Renal cortical epithelial cell (primary cell): ENCODE results near the gene MAPKAPK2. TPM values are rescaled to one million over a fixed set of nuclear protein-coding genes. Genes with fewer than 3 reads are reported as not detected.

Experiments
- DNase-seq: peaks from one replicate; pipeline ENCODE4 v3.0.0-alpha.2; 2011; ENCODE audit warnings: low read depth
- total RNA-seq: library from RNA; depleted of rRNA; stranded (reverse); fragments of >200 nt; gene quantifications from 2 replicates; pipeline ENCODE4 v1.2.3, GENCODE V29; 2014

The MAPKAPK2 gene
- total RNA-seq, 1 donor from 2014 or later: 85.1 TPM

DNA sequence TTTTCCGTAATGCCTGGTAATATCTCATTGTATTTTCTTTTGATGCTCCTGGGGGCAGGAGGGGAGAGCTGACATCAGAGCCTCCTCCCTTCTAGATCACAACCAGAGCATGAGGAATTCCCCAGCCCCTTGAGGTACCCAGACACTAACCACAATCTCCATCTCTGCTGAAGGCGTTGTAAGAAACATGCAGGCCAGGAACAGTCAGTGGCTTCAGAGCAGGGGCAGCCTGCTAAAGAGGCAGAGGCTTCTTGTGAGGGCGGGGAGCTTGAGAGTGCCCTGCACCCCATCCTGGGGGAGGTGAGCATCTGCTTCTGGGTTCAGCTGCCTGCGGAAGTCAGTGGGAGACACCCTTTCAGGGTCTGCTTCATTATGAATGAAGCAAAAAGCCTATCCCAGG, 19.0 kb downstream of the MAPKAPK2 start:
- no peak for DNase-seq

DNA sequence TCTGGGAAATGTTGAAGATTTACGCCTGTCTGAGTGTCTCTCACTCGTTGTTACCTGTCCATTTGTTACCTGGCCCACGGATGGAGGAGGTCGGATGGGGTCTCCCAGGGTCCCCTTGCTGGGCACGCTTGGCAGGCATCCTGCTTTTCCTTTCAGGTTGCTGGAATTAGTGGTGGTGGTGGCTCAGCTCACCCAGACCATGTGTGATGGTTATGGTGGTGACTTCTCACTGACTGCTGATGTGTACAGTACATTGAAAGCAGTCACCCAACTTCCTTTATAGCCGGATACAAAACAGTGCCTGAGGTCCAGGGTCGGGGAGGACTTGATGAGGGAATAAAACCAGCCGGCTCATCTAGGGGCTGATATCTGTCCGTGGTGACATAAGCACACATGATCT, 19.5 kb downstream of the MAPKAPK2 start:
- no peak for DNase-seq

DNA sequence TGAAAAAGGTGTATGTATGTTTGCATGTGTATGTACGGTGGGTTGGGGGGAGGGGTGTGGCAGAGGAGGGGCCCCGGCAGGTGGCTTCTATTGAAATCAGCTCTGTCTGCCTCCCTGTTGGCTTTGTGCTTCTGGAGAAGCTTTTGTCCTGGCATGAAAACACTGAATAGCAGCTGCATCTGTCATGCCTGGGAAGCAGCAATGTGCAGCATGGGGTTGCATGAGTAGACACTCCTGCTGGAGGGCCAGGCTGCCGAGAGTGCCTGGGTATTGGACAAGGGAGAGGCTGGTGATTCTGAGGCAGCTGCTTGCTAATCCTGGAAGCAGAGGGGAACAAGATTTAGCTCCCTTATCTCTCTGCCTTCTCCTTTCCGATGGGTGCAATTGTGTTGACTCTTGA, 20.5 kb downstream of the MAPKAPK2 start:
- no peak for DNase-seq

DNA sequence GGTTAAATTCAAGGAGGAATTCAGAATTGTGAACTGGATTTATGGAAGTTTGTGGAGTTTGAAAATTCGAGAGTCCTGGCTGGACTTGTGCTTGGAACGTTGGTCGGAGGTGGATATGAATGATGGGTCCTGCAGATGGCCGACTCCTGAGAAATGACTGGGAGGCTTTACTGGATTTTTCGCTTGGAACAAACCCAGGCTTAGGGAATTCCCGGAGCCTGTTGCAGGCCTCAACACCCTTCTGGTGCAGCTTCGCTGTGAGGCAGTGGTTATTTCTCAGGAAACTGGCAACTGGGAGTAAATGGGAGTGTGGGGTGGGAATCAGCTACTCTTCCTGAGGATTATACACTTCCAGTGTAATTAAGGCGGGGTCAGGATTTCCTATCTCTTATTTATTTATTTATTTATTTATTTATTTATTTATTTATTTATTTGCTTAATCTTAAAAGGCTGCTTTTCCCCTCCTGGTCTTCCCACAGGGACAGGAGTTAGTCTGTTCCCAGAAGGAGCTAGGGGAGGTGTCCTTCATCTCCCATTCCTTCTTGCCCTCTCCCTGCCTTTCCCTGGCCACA, 21.1 kb downstream of the MAPKAPK2 start:
- no peak for DNase-seq

DNA sequence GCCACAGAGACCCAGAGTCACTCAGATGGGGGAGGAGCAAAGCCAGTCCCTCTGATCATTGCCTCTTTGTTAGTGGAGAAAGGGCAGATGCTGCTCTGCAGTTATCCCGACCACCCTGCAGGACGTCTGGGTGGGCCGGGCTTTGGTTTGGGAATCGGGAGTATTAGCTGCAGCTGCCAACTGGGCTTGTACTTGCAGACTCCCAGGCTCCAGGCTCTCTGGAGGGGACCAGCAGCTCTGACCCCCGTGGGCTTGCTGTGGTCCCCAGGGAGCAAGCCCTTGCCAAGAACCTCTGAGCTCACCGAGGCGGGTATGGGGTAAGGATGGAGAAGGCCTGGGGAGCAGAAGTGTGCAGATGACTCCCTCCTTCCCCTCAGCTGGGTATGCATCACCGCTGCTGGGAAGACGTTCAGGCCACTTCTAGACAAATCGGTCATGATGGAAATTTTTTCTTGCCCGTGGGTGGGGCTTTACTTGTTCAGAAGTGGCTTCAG, 21.6 kb downstream of the MAPKAPK2 start:
- no peak for DNase-seq

DNA sequence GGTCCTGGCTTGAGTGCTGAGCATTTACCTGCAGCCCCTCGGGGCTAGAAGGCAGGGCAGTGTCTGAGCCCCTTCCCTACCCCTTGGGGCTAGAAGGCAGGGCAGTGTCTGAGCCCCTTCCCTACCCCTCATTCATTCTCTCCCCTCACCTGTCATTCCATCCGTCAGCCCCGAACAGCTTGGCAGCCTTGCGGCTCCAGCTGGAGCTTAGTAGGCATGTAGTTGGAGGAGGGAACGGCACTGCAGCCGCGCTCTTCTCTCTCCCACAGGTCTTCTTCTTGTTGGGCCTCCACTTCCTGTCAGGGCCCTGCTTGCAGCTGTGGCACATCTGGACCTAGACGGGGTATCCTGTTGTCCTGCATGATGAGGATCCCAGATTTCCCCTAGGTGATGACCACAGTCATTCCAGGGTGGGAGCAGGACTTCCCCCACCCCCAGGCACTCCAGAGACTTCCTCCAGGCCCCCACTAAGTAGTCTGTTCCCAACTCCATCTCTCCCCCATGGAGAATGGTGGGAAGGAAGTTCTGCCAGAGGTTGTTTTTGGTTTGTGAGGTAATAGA, 22.2 kb downstream of the MAPKAPK2 start:
- no peak for DNase-seq

DNA sequence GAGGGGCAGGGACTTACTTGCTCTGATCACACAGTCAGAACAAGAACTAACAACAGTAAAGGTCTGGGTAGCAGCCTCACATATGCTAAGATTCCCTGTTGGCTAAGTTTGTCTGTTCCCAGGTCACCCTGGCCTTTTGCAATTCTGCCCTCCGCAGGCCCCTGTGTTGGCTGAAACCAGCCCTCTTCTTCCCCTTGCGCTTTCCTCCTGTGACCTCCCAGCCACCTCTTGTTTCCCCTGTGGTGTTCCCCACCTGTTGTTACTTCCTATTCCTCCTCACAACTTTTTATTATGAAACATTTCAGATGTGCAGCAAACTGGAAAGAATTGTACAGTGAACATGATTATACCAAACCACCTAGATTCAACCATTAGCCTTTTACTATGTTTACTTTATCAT, 23.4 kb downstream of the MAPKAPK2 start:
- no peak for DNase-seq

DNA sequence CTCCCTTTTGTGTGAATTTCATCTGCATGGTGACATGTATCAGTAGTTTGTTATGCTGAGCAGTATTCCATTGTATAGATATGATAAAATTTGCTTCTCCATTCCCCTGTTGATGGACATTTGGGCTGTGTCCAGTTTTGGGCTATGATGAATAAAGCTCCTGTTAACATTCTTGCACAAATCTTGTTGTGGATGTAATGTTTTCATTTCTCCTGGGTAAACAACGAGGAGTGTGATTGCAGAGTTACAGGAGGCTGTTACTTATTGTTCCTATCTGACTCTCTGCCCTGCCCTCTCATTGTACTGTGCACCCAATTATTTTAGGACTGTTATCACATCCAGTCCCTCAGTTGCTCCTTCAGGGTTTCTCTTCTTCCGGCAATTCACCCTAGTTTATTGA, 24.2 kb downstream of the MAPKAPK2 start:
- DNase-seq: no peak

DNA sequence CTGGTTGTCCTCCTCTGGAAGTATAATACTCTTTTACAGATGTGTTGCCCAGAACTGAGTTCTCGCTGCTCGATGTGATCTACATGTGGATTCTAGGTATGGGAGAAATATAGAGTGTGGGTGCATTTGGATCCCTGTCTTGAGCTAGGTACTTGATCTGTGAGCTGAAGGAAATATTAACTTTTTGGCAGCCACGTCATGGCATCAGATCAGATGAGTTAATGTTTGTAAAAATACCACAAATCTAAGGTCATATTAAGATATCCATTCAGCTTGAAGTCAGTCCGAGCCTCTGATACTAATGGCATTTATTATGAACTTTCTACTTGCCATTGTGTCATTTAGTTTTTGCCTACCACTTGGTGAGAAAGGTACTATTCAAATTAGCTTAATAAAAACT, 24.6 kb downstream of the MAPKAPK2 start:
- DNase-seq: no peak

DNA sequence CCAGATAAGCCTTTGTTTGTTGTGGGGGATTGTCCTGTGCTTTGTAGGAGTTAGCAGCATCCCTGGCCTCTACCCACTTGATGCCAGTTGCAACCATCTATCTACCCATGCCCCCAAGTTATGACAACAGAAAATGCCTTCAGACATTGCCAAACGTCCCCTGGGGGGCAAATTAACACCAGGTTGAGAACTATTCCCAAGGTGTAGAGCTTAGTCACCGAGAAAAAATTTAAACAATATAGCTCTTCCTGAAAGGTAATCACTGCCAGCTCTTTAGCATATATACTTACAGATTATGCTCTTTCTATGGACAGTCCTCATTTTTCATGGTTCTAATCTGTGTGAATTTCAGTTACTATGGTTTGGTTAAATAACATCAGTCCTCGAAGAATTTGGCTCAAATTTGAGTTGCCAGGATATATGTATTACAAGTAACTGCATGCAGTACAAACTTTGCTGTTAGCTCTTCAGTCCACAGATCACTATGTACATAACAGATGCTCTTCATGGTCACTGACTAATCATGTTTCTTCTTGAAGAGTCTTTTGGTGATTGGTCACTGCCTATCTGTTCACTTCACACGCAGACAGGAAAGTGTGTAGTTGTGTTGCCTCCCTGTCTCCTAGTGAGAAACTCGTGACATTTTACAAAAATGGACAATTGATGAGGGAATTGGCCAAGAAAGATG, 25.2 kb downstream of the MAPKAPK2 start:
- DNase-seq: no peak

DNA sequence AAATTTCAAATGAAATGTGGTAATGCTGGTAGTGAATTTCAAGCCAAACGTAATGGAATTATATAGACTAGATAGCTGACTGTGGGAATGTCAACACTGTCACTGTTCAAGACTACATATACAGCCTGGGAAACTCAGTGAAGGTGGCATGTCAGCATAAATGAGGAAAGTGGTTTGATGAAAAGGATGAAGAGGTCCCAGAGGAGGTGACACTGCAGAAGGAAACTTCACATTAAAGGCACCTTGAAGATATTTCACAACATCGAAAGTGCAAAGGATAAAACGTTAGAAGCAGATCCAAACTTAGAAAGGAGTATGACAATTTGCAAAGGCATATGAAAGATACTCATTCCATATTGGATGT, 25.7 kb downstream of the MAPKAPK2 start:
- DNase-seq: no peak

DNA sequence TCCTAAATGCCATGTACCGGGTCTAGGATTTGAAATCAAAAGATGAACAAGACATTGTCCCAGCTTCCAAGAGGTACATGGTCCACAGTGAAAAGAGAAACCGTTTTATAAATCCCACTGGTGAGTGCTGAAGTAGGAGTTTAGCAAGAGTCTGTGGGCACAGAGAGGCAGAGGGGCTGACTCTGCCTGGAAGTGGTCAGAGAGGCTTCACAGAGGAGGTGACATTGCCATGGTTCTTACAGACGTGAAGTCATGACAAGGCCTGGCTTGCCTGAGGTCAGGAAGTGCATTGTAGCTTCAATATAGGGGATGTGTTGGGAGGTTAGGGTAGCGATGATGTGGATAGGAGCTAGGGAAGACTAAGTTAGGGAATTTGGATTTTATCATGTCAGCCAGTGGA, 28.4 kb downstream of the MAPKAPK2 start:
- DNase-seq: no peak

DNA sequence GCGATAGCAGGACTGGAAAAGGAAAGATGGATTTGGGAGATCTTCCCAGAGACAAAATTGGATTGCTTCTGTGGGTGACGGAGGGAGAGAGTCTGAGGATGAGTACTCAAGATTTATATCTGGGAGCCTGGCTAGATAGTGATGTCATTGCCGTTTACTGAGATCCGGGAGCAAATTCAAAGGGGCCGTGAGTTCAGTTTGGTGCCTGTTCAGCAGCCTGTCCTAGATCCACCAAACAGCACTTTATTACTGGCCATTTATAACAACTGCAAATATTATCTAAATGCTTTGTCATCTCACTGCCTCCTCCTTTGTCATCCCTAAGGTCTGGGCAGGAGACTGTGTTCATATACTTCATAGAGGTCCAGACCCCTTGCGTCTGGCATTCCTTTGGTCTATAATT, 29.2 kb downstream of the MAPKAPK2 start:
- DNase-seq: no peak

DNA sequence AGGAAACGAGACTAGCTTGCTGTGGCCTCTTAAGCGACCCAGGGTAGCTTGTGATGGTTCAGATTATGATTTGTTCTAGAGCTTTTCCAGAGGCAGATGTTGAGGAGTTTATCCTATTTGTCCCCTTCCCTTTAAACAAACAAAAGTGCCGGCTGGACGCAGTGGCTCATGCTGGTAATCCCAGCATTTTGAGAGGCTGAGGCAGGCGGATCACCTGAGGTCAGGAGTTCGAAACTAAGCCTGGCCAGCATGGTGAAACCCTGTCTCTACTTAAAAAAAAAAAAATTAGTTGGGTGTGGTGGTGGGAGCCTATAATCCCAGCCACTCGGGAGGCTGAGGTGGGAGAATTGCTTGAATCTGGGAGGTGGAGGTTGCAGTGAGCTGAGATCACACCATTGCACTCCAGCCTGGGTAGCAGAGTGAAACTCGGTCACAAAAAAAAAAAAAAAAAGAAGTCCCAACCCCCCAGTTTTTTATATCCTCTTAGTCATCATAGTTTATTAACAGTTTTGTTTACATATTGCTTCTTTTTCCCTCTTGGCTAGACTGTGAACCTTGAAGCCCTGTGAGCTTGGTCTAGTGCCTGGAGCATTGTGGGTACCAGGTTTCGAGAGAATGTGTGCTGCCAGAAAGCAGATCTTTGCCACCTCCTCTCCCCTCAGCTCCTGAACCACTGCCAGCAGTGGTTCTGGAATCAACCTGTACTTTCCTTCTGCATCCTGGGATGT, 29.8 kb downstream of the MAPKAPK2 start:
- peak; percentile 97 for DNase-seq

DNA sequence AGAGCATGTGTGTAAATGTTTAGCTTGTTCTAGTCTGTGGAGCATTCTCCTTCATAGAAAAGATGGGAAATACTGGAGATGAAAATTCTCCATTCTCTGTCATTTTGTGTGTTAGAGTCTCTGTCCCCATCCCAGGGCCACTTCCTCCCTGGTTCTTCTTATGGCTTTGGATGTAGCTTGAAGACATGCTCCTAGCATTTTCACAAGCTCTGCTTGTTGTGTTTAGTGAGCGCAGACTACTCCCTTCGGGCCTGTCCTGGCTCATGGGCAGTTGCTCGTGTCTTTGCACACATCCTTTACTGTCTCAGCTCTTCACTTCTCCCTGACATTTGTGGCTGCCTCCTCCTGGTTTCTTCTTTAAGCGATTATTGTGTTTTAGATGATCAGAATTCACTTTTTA, 30.4 kb downstream of the MAPKAPK2 start:
- DNase-seq: no peak

DNA sequence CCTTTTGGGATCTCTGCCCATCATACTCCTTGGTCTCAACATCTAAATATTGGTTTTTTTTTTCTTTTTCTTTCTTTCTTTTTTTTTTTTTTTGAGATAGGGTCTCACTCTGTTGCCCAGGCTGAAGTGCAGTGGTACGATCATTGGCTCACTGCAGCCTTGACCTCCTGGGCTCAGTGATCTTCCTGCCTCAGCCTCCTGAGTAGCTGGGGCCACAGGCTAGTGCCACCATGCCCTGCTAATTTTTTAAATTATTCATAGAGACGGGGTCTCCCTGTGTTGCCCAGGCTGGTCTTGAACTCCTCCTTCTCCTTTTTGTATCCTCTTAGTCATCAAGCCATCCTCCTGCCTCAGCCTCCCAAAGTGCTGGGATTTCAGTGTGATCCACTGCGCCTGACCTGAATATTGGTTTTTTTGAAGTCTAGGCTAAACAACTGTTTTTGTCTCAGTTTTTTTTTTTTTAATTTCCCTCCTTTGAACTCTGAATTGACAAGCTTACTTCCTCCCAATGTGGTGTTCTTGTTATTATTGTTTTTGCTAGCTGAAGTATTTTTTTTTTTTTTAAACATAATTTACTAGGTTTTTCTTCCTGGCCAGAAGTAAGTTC, 30.9 kb downstream of the MAPKAPK2 start:
- no peak for DNase-seq

DNA sequence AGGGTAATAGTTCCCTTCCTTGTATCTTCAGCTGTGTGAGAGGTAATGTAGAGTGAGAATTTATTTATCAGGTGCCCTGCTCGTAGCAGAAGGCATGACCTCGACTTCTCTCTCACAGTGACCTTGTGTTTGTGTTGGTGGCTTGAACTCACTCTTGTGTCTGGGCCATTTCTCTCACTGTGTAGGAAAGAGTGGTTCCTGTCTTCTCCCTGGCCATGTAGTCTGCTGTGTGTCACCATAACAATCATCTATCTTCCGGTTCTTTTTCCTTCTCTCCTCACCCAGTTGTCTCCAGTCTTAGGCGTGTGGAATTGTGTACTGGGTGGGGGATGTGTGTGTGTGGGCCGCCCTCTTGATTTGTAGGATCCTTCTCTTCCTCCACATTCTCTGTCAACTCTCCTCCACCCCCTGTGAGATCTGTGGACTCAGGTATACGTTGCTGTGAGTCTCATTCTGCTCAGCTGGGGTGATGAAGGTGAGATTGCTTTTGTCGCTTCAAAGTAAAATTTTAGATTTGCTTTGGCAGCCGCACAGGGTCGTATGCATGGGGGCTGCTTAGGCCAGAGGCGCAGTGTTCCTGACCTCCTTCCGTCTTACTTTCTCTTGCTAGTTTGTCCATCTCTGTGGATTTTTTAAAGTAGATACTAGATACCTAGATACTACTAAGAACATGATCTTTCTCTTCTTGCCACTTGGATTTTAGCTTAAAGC, 31.6 kb downstream of the MAPKAPK2 start:
- DNase-seq: no peak

DNA sequence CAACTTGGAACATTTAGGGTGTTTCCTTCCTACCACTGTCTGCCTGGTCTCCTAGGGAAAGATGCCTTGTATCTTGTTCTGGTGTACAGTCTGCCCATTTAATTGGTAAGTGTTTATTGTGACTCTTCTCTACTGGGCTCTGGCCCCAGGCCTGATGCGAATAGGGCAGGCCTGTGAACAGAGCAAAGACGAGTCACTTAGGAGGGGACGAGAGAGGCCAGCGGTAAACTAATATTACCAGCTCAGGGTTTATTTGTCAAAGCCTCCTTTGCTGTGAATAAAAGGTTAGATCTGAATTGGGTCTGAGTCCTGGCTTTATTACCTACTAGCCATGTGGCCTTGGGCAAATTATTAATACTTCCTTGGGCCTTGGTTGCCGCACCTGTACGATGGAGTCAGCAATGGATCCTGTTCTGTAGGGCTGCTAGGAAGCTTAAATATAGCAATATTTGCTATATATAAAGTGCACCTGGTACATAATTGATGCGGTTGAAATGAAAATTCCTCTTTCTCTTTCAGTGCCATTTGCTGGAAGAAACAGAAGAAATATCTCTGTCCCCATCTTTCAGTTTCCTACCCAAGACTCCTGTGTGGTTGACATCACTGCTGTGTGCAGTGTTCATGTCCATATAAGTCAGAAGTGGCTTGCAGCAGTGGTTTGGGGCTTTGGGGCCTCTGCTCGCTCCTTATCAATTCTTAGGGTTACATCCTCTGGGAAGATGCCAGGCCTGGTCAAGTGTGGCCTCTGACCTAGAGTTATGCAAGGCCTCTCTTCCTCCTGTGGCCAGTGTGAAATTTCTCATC, 32.4 kb downstream of the MAPKAPK2 start:
- DNase-seq: no peak

DNA sequence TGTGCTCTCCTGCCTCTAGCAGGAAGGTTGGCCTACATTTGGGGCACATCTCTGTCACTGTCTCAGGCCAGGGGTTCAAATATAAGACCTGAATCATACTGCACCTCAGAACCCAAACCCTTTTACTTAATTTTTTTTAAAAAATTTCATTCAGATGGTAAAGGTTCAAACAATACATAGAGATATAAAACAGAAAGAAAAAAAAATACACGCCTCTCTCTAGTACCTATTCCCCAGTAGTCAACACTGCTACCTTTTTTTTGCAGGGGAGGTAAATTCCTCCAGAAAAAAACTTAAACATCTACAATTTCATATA, 32.9 kb downstream of the MAPKAPK2 start:
- DNase-seq: no peak

DNA sequence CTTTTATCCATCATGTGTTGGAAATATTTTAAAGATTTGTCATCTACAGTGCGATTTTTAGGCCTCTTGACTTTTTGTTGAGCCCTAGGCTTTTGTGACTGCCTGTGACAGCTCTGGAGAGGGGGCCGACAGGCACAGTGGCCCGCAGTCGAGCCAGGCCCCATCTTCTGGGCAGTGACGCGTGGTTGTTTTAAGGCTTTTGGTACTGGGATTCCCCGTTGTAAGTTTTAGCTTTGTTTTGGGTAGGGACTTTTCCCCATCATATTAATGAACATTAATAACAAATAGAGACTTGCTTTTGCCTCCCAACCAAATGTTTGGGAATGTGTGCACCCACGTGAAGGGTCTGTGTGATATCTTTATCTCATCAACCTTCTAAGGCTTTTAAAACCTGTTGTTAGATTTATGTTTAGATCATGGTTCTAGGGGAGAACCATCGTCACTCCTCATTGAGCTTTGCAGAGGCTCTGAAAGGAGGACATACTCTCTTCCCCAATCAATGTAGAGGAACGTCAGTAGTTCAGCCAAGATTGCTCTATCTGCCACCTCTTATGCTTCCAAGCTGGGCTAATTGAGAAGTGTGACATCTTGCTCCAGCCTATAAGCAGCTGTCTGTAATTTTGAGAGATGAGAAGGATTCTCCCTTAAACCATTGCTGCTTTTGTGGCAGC, 34.6 kb downstream of the MAPKAPK2 start:
- no peak for DNase-seq

DNA sequence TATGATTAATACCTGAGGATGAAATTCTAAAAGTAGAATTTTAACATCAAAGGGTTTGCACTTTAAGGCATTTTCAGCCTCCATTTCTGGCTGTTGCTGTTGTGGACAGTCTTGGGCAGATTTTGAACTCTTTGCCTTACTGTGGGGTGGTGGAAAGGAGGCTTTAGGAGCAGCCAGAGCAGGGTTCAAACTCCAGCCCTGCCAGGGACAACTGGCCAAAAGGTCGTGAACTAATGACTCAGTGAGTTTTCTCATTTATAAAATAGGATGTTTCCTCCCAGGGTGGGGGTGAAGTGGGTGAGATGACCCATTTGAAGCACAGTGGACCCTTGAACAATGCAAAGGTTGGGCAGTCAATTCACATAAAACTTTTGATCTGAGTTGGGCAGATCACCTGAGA, 36.7 kb downstream of the MAPKAPK2 start:
- DNase-seq: no peak
